ENCODE data around the gene ZNF575.
A peak's percentile ranks its signal among the peaks of the same experiment; 100 is the strongest.

The ZNF575 gene

DNA sequence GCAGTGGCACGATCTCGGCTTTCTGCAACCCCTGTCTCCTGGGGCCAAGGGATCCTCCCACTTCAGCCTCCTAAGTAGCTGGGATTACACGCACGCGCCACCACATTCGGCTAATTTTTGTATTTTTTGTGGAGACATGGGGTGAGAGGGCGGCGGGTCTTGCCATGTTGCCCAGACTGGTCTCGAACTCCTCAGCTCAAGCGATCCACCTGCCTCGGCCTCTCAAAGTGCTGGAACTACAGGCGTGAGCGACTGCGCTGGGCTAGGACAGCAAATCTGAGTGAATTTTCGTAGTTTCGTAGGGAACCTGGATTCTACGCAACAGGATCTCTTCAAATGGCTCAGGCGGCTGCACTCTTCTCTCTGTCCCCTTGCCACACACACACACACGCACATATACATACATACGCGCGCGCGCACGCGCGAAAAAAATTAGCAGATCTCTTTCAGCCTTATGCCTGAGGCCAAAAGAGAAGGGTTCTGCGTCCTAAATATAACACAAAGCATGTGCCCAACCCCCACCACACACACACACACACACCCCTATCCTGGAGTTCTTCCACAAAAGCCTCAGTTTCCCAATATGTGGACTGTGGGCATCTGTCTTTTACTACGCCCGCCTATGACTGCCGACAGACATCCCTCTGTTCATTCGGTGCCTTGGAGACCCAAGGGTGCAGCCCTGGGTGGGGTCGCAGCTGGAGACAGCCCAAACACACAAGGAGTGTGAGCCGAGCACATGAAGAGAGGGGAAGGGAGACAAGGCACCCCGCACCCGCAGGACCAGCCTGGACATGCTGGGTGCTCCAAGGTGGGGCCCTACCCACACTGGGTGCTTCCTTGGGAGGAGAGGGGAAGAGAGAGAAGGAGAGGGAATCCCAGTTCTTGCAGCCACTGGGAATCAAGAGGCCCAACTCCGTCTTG, 43.2 kb downstream of the ZNF575 start:
- DNase-seq = peak; percentile 22

DNA sequence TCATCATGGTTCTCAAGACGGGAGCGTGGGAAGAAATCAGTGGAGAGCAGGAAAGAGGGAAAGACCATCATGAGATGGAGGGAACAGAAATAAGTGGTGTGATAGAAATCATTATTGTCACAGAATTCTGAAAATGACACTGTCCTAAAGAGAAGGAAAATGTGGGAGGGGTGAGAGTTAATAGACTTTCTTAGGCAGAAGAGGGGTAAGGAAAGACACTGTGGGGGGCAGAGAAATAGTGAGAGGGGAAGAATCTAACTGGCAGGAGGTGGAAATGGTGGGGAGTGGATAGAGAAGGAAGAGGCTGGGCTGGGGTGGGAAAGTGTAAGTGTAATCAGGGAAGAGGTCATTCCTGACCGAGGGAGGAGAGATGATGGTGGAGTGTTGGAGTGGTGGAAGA, 45.8 kb downstream of the ZNF575 start:
- no peak for DNase-seq

DNA sequence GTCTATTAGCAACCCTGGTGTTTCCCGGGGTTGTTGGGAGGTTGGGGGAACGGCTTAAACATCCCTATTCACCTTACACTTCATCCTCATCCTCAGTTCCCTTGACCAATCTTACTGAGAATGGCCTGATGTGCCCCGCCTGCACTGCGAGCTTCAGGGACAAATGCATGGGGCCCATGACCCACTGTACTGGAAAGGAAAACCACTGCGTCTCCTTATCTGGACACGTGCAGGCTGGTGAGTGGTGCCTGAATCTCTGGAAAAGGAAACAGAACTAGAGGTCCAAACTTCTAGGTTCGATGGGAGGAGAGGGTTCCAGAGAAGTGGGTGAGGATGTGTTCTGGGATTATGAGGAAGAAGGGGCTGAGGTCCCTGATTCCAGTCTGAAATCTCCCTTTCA, 48.5 kb downstream of the ZNF575 start:
- no peak for DNase-seq

DNA sequence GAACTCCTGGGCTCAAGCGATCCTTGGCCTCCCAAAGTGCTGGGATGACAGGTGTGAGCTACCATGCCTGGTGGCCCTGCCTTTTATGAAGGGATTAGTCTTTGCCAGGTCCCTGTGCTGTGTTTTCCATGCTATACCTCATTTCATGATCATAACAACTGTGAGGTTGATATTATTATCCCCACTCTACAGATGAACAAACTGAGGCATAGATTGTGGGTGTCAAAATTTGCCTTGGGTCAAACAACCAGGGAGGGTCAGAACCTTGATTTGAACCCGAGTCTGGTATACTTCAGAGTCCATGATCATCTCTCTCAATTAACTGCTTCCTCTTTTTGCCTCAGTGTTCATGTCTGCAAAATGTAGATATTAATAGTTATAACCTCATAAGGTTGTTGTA, 49.5 kb downstream of the ZNF575 start:
- DNase-seq = no peak

DNA sequence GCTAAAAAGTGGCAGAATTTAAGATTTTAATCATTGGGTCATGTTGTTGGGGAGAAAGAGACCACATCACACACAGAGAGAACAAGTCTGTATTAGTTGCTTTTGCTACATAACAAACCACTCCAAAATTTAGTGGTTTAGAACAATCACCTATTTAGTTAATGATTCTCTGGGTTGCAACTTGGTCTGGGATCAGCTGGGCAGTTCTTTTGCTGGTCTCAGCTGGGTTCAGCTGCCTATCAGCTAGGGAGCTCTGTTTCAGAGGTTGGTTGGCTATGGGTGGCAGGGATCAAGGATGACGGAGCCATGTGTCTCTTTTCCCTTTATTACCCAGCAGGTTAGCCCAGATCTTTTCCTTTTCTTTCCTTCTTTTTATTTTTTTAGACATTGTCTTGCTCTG, 51.5 kb downstream of the ZNF575 start:
- DNase-seq = no peak

Measured in CD4-positive, alpha-beta T cell treated with Interleukin-17A for 1 hour (primary cell).